A549 (cell line): ENCODE measurements around the gene TAB3. TPM values are rescaled to one million over a fixed set of nuclear protein-coding genes. Genes with fewer than 3 reads are reported as not detected.
A peak's percentile ranks its signal among the peaks of the same experiment; 100 is the strongest.

Experiments used
- ATAC-seq, 2 experiments: fragments of 200-7000 bp in 1 of 2; fragments of >200 bp in 1 of 2; cut with Nextera tagmentation in 1 of 2; cut with Tn5 transposase in 1 of 2; 3 replicates each; pipeline versions ENCODE4 v1.8.0 to v1.9.1; 2018 to 2020; ENCODE audit warnings: mild to moderate bottlenecking in 1 of 2, moderate library complexity in 1 of 2
- CTCF ChIA-PET: fragments of 300-600 bp; sonication (Branson Sonifier 250); formaldehyde crosslinking; extraction: SDS; loops from one replicate; lab custom pipeline; 2021; ENCODE audit warnings: antibody characterized with exemption, inconsistent platforms; lab: Yijun Ruan, JAX
- POLR2A ChIA-PET: fragments of 350-600 bp; formaldehyde crosslinking; extraction: SDS; loops from one replicate; lab custom pipeline; 2021; ENCODE audit warnings: antibody characterized with exemption, inconsistent platforms; lab: Yijun Ruan, JAX
- DNase-seq, 2 experiments: peaks; one replicate each; pipeline versions ENCODE4 v3.0.0 to v3.0.0-alpha.2; 2011 to 2016; ENCODE audit warnings: low read depth in 1 of 2, low spot score in 1 of 2
- FAIRE-seq: peaks from 2 replicates; lab custom pipeline; 2011; peaks lifted over from hg19 to GRCh38; lab: Jason Lieb, UNC
- H3K27ac ChIP-seq, 2 experiments: fragments of >200 bp; sonication (Bioruptor Twin); formaldehyde crosslinking; 3 replicates each; pipeline ENCODE4 v1.5.1; 2016 to 2017
- H3K4me1 ChIP-seq: fragments of >200 bp; sonication (Bioruptor Twin); formaldehyde crosslinking; 3 replicates; pipeline ENCODE4 v1.6.1; 2016
- H3K4me2 ChIP-seq: fragments of >200 bp; sonication (Bioruptor Twin); formaldehyde crosslinking; 3 replicates; pipeline ENCODE4 v1.6.1; 2016
- H3K4me3 ChIP-seq: fragments of >200 bp; sonication (Bioruptor Twin); formaldehyde crosslinking; 3 replicates; pipeline ENCODE4 v1.5.1; 2016
- H3K9me3 ChIP-seq: fragments of >200 bp; sonication (Bioruptor Twin); formaldehyde crosslinking; 3 replicates; pipeline ENCODE4 v1.6.1; 2016
- ATOH8 ChIP-seq: fragments of 250-450 bp; sonication (Bioruptor Pico); IDR thresholded peaks from 2 replicates; pipeline ENCODE4 v1.5.0; 2020; ENCODE audit warnings: low read depth, mild to moderate bottlenecking, moderate library complexity
- CHD2 ChIP-seq: fragments of 150-350 bp; IDR thresholded peaks from 2 replicates; pipeline ENCODE4 v1.6.1; 2014; ENCODE audit warnings: low read length; ENCODE audit not compliant: partially characterized antibody
- EHF ChIP-seq: fragments of 250-450 bp; sonication (Bioruptor Pico); IDR thresholded peaks from 2 replicates; pipeline ENCODE4 v1.5.0; 2020; ENCODE audit warnings: mild to moderate bottlenecking
- EHMT2 ChIP-seq: fragments of 200-600 bp; sonication (generic); IDR thresholded peaks from 2 replicates; pipeline ENCODE4 v1.6.1; 2016; ENCODE audit warnings: antibody characterized with exemption, low read depth, mild to moderate bottlenecking, moderate library complexity
- EP300 ChIP-seq, 2 experiments: fragments of >200 bp; sonication (Bioruptor Twin); formaldehyde crosslinking; IDR thresholded peaks; 2 replicates in 1 of 2; 3 replicates in 1 of 2; pipeline ENCODE4 v1.6.1; 2016 to 2017
- ESRRA ChIP-seq: fragments of 150-350 bp; IDR thresholded peaks from 2 replicates; pipeline ENCODE4 v1.6.1; 2014; ENCODE audit warnings: mild to moderate bottlenecking, low read length, borderline replicate concordance
- JUN ChIP-seq, 2 experiments: fragments of >200 bp; sonication (Bioruptor Twin); formaldehyde crosslinking; IDR thresholded peaks; 2 replicates in 1 of 2; 3 replicates in 1 of 2; pipeline ENCODE4 v1.6.1; 2016 to 2017
- JUNB ChIP-seq: fragments of >200 bp; sonication (Bioruptor Twin); formaldehyde crosslinking; IDR thresholded peaks from 2 replicates; pipeline ENCODE4 v1.6.1; 2016
- MAFK ChIP-seq: fragments of 450-650 bp; IDR thresholded peaks from 2 replicates; pipeline ENCODE4 v1.6.1; 2014; ENCODE audit not compliant: partially characterized antibody
- MAX ChIP-seq: IDR thresholded peaks from 2 replicates; pipeline ENCODE4 v1.6.1; 2012
- MAZ ChIP-seq: fragments of 150-350 bp; IDR thresholded peaks from 2 replicates; pipeline ENCODE4 v1.6.1; 2014; ENCODE audit warnings: antibody characterized with exemption, low read depth, low read length, borderline replicate concordance
- MYC ChIP-seq: IDR thresholded peaks from 2 replicates; pipeline ENCODE4 v1.6.1; 2012; ENCODE audit warnings: mild to moderate bottlenecking, inconsistent platforms, low read length, improper control_type of control experiment, borderline replicate concordance
- POLR2A ChIP-seq: IDR thresholded peaks from 2 replicates; pipeline ENCODE4 v1.6.1; 2012; ENCODE audit warnings: mild to moderate bottlenecking, low read length
- RARB ChIP-seq: fragments of 250-450 bp; sonication (Bioruptor Pico); IDR thresholded peaks from 2 replicates; pipeline ENCODE4 v1.8.0; 2021; ENCODE audit warnings: mild to moderate bottlenecking, moderate library complexity
- REST ChIP-seq: fragments of 200-600 bp; sonication (generic); IDR thresholded peaks from 2 replicates; pipeline ENCODE4 v1.6.1; 2016; ENCODE audit warnings: antibody characterized with exemption, mild to moderate bottlenecking, moderate library complexity
- RNF2 ChIP-seq: fragments of 200-600 bp; sonication (generic); IDR thresholded peaks from 2 replicates; pipeline ENCODE4 v1.6.1; 2016; ENCODE audit warnings: low read depth, mild to moderate bottlenecking, antibody characterized with exemption, moderate library complexity, borderline replicate concordance
- SMC3 ChIP-seq: fragments of >200 bp; sonication (Bioruptor Twin); formaldehyde crosslinking; IDR thresholded peaks from 3 replicates; pipeline ENCODE4 v1.6.1; 2018; ENCODE audit warnings: inconsistent platforms
- TFCP2L1 ChIP-seq: fragments of 250-450 bp; sonication (Bioruptor Pico); IDR thresholded peaks from 2 replicates; pipeline ENCODE4 v1.5.0; 2021; ENCODE audit warnings: mild to moderate bottlenecking
- ZNF302 ChIP-seq: fragments of 250-450 bp; sonication (Bioruptor Pico); IDR thresholded peaks from 2 replicates; pipeline ENCODE4 v1.9.0; 2021; ENCODE audit warnings: inconsistent platforms, mild to moderate bottlenecking, moderate library complexity
- WGBS: methylation state at CpG from one replicate; pipeline ENCODE4 v1.1.6; 2017; ENCODE audit errors: missing lambda C conversion rate; 5-methylcytosine and 5-hydroxymethylcytosine counted together
- polyA plus RNA-seq, 4 experiments: library from polyadenylated mRNA; depleted of rRNA in 3 of 4; stranded (reverse); fragments of >200 nt; fragmentation: RNase III in 1 of 4; extraction: RNeasy Plus Mini Kit Qiagen cat#74134 plus additional on column Dnase treatment in 1 of 4; gene quantifications; 2 replicates in 3 of 4; 3 replicates in 1 of 4; pipeline ENCODE4 v1.2.3, GENCODE V29; 2011 to 2017

TAB3 gene
- polyA plus RNA-seq, 2 of the 4 experiments (the other 2 are of a cell fraction), result 11.2 to 18.6 TPM

- ChIA-PET CTCF (no interaction called here), POLR2A (no interaction called here)
- Histone ChIP-seq H3K4me3 (no peak overlapping the region), H3K4me1 (no peaks in the 10 kb centered on the region), H3K4me2 (no peak overlapping the region), H3K27ac (no peak overlapping the region), H3K9me3 (no peaks in the 10 kb centered on the region)
- no peak for DNase-seq
- 92% methylated on average over 1 of the region's 1 CpG for WGBS
- no peak for FAIRE-seq
- no peak for ATAC-seq
- TF ChIP-seq MAFK (peak; percentile 37), MAX (no peak)
These were observed 24.7 kb downstream of the TAB3 start for GRCh38 chrX:30864383-30864785.

- ChIA-PET CTCF (no interaction called here), POLR2A (no interaction called here)
- no peaks in the 10 kb centered on the region for H3K9me3 ChIP-seq
- no peak overlapping the region for H3K4me3 ChIP-seq
- H3K4me2 ChIP-seq, result no peak overlapping the region
- no peak overlapping the region for H3K27ac ChIP-seq
- 100% methylated on average over 1 of the region's 1 CpG for WGBS
- ATAC-seq (no peak), FAIRE-seq (no peak), DNase-seq (no peak)
- TF ChIP-seq EHMT2 (no peak), ZNF302 (CRISPR knock-in tag) (no peak), SMC3 (no peak), ESRRA (no peak), RARB (CRISPR knock-in tag) (no peak), CHD2 (no peak), REST (no peak), JUN (IDR thresholded peaks at IDR 0.05) (no peak), EP300 (IDR thresholded peaks at IDR 0.05) (no peak), TFCP2L1 (CRISPR knock-in tag) (no peak), MYC (no peak), RNF2 (no peak), POLR2A (no peak)
- H3K4me1 ChIP-seq, result no peaks in the 10 kb centered on the region
These were observed 25.1 kb downstream of the TAB3 start for GRCh38 chrX:30863974-30864373.

- no peak for ATAC-seq
- H3K4me1 ChIP-seq, result no peaks in the 10 kb centered on the region
- CTCF ChIA-PET, result no interaction called here
- no peak overlapping the region for H3K4me3 ChIP-seq
- no peak overlapping the region for H3K27ac ChIP-seq
- TF ChIP-seq MYC (no peak), JUNB (no peak), MAZ (no peak), ATOH8 (CRISPR knock-in tag) (no peak), EHF (no peak)
- WGBS, result 95% methylated on average over 1 of the region's 1 CpG
- DNase-seq, result no peak
- no peak for FAIRE-seq
- no peak overlapping the region for H3K4me2 ChIP-seq
- no peaks in the 10 kb centered on the region for H3K9me3 ChIP-seq
- POLR2A ChIA-PET, result no interaction called here
These were observed 31.0 kb downstream of the TAB3 start for GRCh38 chrX:30858098-30858497.
